Muscle layer of duodenum (tissue), 2 donors: ENCODE results near the gene TEPSIN.
"Not testable (repeated sequence)": the region's sequence is repeated elsewhere in the genome, so short reads cannot be mapped to it uniquely, and the experiment has no call there.

Source experiments
- H3K27ac ChIP-seq: one replicate; pipeline ENCODE4 v1.7.0; 2013; ENCODE audit warnings: mild to moderate bottlenecking, low read length
- H3K27me3 ChIP-seq: one replicate; pipeline ENCODE4 v1.7.0; 2013; ENCODE audit warnings: low read depth, mild to moderate bottlenecking, control low read depth, low read length
- H3K36me3 ChIP-seq, 2 donors: one replicate each; pipeline ENCODE4 v1.7.0; 2013; ENCODE audit warnings: low read length in 2 of 2, control low read depth in 1 of 2, mild to moderate bottlenecking in 1 of 2; ENCODE audit not compliant: insufficient read depth in 2 of 2, control insufficient read depth in 1 of 2
- H3K4me1 ChIP-seq, 2 donors: one replicate each; pipeline ENCODE4 v1.7.0; 2013; ENCODE audit warnings: low read length in 2 of 2, mild to moderate bottlenecking in 2 of 2, control low read depth in 1 of 2, moderate library complexity in 1 of 2; ENCODE audit not compliant: insufficient read depth in 2 of 2, control insufficient read depth in 1 of 2
- H3K4me3 ChIP-seq, 2 donors: one replicate each; pipeline ENCODE4 v1.7.0; 2013; ENCODE audit warnings: low read length in 2 of 2, low read depth in 1 of 2, mild to moderate bottlenecking in 1 of 2
- H3K9me3 ChIP-seq, 2 donors: one replicate each; pipeline ENCODE4 v1.7.0; 2013; ENCODE audit warnings: low read length in 2 of 2, control low read depth in 1 of 2, mild to moderate bottlenecking in 1 of 2; ENCODE audit not compliant: control insufficient read depth in 1 of 2
- donor health status: healthy.

The TEPSIN gene

DNA sequence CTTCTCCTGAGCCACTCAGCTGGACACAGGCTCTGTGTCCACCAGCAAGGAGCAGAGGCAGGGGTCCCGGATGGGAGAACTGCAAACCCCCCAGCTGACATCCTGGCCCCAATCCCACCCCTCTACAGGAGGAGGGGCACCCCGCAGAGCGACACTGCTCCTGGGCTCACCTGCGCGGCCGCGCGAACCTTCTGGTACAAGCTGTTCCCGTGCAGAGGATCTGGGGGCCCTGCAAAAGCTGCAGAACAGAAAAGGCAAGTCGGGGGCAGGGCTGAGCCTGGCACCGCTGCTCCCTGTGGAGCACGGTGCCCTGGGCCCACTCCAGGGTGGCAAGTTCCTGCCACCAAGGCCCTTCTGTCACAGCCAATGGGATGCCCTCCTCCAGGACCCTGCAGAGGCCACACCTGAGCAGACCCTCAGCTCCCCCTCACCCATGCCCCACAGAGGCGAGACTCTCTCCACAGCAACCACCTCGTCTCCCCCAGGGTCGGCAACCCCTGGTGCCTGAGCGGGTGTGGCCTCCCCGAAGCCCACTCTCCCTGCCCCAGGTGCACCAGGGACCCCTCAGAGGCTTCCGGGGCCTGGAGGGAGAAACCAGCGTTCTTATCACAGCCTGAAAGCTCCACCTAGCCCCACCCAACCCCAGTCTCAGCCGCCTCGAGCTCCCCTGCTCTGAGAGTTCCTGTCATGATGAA, 4.9 kb downstream of the TEPSIN start:
- no peaks in the 10 kb centered on the region for H3K9me3 ChIP-seq
- no peak overlapping the region for H3K4me3 ChIP-seq
- H3K27me3 ChIP-seq = no peaks in the 10 kb centered on the region
- no peak overlapping the region for H3K27ac ChIP-seq
- peaks cover 9 to 25% of the 10 kb centered on the region in 2 donors for H3K4me1 ChIP-seq
- H3K36me3 ChIP-seq = peaks cover 14 to 52% of the 10 kb centered on the region in 2 donors

GRCh38 chr17:81233316-81233715, 5.5 kb downstream of the TEPSIN start:
- Histone ChIP-seq H3K36me3 (peaks cover 14 to 58% of the 10 kb centered on the region in 2 donors), H3K9me3 (no peaks in the 10 kb centered on the region), H3K4me3 (no peak overlapping the region), H3K27ac (no peak overlapping the region), H3K4me1 (peaks cover 9 to 23% of the 10 kb centered on the region in 2 donors), H3K27me3 (no peaks in the 10 kb centered on the region)

GRCh38 chr17:81232616-81233241, 6.1 kb downstream of the TEPSIN start:
- H3K27ac ChIP-seq = no peak overlapping the region
- H3K9me3 ChIP-seq = no peaks in the 10 kb centered on the region
- H3K4me1 ChIP-seq = peaks cover 4 to 17% of the 10 kb centered on the region in 2 donors
- H3K36me3 ChIP-seq = peaks cover 14 to 60% of the 10 kb centered on the region in 2 donors
- H3K27me3 ChIP-seq = no peaks in the 10 kb centered on the region
- H3K4me3 ChIP-seq = no peak overlapping the region

DNA sequence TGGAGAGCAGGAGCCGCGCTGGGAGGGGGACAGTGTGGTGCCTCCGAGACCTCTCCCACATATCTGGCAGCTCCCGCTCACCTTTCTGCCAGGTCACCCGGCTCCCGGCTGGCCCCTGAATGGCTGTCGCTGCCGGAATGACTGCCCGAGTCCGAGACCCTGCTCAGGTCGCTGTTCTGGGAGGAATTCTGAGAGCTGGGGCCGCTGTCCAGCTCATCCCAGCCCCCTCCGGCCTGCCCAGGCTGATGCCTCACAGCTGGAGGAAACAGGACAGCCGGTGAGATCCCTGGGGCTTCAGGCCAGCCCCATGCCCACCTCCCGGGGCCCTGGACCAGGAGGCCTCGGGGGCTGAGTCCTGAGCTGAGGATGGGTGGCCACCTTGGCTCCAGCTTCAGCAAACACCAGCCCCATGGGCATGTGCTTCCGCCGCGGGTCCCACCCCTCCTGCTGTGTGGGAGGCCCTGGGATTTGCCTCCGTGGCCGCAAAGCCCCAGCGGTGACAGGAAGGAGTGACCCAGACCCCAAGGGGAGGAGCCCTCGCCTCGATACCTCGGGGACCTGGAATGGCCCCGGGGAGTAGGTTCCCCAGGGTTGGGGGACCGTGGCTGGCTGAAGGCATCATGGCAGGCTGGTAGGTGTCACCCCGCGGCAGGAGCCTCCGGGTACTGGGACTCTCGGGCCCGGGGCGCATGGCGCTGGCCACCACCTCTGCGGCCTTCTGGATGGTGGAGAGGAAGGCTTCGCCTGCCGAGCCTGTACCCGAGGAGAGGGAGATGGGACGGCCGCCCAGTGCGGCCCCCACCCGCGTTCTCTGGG, 6.9 kb downstream of the TEPSIN start:
- H3K27ac ChIP-seq = no peak overlapping the region
- H3K4me3 ChIP-seq = no peak overlapping the region
- H3K9me3 ChIP-seq = no peaks in the 10 kb centered on the region
- H3K36me3 ChIP-seq = peaks cover 14 to 60% of the 10 kb centered on the region in 2 donors
- peaks cover 0 to 10% of the 10 kb centered on the region in 2 donors for H3K4me1 ChIP-seq
- H3K27me3 ChIP-seq = no peaks in the 10 kb centered on the region

DNA sequence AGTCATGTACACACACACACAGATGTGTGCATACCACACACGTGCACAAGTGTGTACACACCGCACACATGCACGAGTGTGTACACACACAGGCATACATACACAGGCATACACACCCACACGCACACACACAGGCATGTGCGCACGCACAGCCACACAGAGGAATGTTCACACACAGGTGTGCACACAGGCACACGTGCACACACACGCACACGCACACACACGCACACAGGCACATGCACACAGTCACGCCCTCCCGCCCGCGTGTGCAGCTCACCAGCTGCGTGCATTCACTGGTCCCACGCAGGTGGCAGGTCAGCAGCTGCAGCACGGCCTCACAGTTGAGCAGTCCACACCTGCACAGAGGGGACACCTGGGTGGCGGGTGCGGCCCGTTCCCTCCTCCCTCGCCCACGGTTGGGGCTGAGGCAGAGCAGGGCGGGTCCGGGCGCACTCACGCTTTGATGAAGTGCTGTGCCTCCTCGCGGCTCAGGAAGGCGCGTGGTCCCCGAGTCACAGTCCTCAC, 7.7 kb downstream of the TEPSIN start:
- no peaks in the 10 kb centered on the region for H3K9me3 ChIP-seq
- no peak overlapping the region for H3K4me3 ChIP-seq
- H3K36me3 ChIP-seq = peaks cover 14 to 57% of the 10 kb centered on the region in 2 donors
- H3K4me1 ChIP-seq = peaks cover 0 to 3% of the 10 kb centered on the region in 2 donors
- H3K27ac ChIP-seq = no peak overlapping the region
- H3K27me3 ChIP-seq = no peaks in the 10 kb centered on the region

- Histone ChIP-seq H3K27me3 (no peaks in the 10 kb centered on the region), H3K27ac (no peak overlapping the region), H3K4me1 (no peaks in the 10 kb centered on the region), H3K9me3 (no peaks in the 10 kb centered on the region), H3K36me3 (peaks cover 14 to 51% of the 10 kb centered on the region in 2 donors), H3K4me3 (no peak overlapping the region)
These were observed 8.6 kb downstream of the TEPSIN start for GRCh38 chr17:81230043-81230820.

GRCh38 chr17:81229666-81229920, 9.3 kb downstream of the TEPSIN start:
- H3K27ac ChIP-seq = no peak overlapping the region
- no peaks in the 10 kb centered on the region for H3K27me3 ChIP-seq
- H3K9me3 ChIP-seq = no peaks in the 10 kb centered on the region
- no peak overlapping the region for H3K4me3 ChIP-seq
- H3K36me3 ChIP-seq = peaks cover 14 to 51% of the 10 kb centered on the region in 2 donors
- H3K4me1 ChIP-seq = no peaks in the 10 kb centered on the region

DNA sequence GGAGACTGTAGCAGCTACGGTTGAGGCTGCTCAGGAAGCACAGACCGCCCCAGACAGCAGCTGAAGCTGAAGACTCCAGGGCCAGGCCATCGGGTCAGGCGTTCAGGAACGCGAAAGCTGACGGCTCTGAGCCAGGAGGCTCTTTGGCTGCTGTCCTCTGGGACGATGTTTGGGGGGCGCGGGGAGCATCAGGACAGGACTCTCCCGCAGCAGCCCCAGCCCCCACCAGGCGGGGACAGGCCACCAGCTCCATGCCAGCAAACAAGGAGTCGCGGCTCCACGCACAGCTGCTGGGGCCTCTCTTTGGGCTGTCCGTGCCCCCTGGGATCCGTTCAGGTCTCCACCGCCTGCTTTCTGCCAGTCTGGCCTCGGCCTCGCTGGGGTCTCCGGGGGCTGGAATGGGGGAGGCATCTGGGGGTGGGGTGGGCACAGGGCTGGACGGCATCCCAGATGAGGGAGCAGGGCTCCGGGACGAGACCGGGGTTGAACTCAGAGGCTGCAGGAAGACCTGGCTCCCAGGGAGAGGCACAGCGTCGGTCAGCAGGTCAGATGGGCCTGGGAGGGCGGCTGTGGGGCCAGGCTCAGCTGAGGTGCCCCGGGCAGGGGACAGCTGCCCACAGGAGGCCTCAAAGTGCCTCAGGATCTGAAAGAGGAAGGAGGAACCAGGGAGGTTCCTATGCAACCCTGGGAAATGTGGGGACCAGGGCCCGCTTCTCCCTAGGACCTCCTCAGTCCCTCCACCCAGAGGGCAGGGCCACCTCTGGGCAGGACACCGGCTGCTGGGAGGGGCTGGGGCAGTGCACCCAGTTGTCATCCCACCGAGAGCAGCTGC, 9.8 kb downstream of the TEPSIN start:
- peaks cover 14 to 51% of the 10 kb centered on the region in 2 donors for H3K36me3 ChIP-seq

GRCh38 chr17:81228420-81228819, 10.4 kb downstream of the TEPSIN start:
- Histone ChIP-seq H3K4me3 (no peak overlapping the region), H3K27me3 (no peaks in the 10 kb centered on the region), H3K4me1 (peaks cover 0 to 3% of the 10 kb centered on the region in 2 donors), H3K27ac (no peak overlapping the region), H3K9me3 (no peaks in the 10 kb centered on the region), H3K36me3 (peaks cover 11 to 45% of the 10 kb centered on the region in 2 donors)

More for the DNA sequence above, 9.8 kb downstream of the TEPSIN start:
- Histone ChIP-seq H3K4me1 (no peaks in the 10 kb centered on the region), H3K9me3 (no peaks in the 10 kb centered on the region), H3K4me3 (no peak overlapping the region), H3K27ac (no peak overlapping the region), H3K27me3 (no peaks in the 10 kb centered on the region)

- H3K4me1 ChIP-seq = not testable (repeated sequence)
These were observed 11.2 kb downstream of the TEPSIN start for GRCh38 chr17:81227630-81228029.

More at GRCh38 chr17:81227630-81228029, 11.2 kb downstream of the TEPSIN start:
- H3K9me3 ChIP-seq, H3K27me3 ChIP-seq, H3K4me3 ChIP-seq, H3K27ac ChIP-seq: not testable (repeated sequence)
- peaks cover 11 to 38% of the 10 kb centered on the region in 2 donors for H3K36me3 ChIP-seq
